DMS 273 (cell line): ENCODE results near the gene CHRNE.
"Not testable (repeated sequence)": the region's sequence is repeated elsewhere in the genome, so short reads cannot be mapped to it uniquely, and the experiment has no call there.

Source experiments
- DNase-seq: peaks from one replicate; lab custom pipeline; 2025; ENCODE audit not compliant: unreplicated experiment; lab: John Stamatoyannopoulos, UW

The CHRNE gene

GRCh38 chr17:4891411-4892410, 11.2 kb downstream of the CHRNE start:
- DNase-seq, result no peak

GRCh38 chr17:4887581-4887980, 15.3 kb downstream of the CHRNE start:
- DNase-seq, result no peak

- no peak for DNase-seq
These were observed 16.1 kb downstream of the CHRNE start for GRCh38 chr17:4886830-4887229.

GRCh38 chr17:4884489-4884888, 18.4 kb downstream of the CHRNE start:
- DNase-seq, result no peak

GRCh38 chr17:4881761-4882555, 20.9 kb downstream of the CHRNE start:
- DNase-seq, result peak; percentile 49

- DNase-seq, result no peak
These were observed 22.0 kb downstream of the CHRNE start for GRCh38 chr17:4880857-4881256.

- DNase-seq, result no peak
These were observed 23.3 kb downstream of the CHRNE start for GRCh38 chr17:4879601-4880000.

- no peak for DNase-seq
These were observed 25.8 kb downstream of the CHRNE start for GRCh38 chr17:4877089-4877488.

GRCh38 chr17:4872786-4873185, 30.1 kb downstream of the CHRNE start:
- DNase-seq, result no peak

- DNase-seq, result no peak
These were observed 32.0 kb downstream of the CHRNE start for GRCh38 chr17:4870855-4871254.

GRCh38 chr17:4869058-4869998, 33.6 kb downstream of the CHRNE start:
- not testable (repeated sequence) for DNase-seq

GRCh38 chr17:4867535-4867934, 35.4 kb downstream of the CHRNE start:
- DNase-seq, result not testable (repeated sequence)

- DNase-seq, result no peak
These were observed 39.6 kb downstream of the CHRNE start for GRCh38 chr17:4863321-4863720.

- DNase-seq, result no peak
These were observed 40.2 kb downstream of the CHRNE start for GRCh38 chr17:4862720-4863119.

- no peak for DNase-seq
These were observed 41.8 kb downstream of the CHRNE start for GRCh38 chr17:4861052-4861451.

- DNase-seq, result no peak
These were observed 42.2 kb downstream of the CHRNE start for GRCh38 chr17:4860651-4861050.

GRCh38 chr17:4859816-4860625, 42.9 kb downstream of the CHRNE start:
- DNase-seq, result no peak

- no peak for DNase-seq
These were observed 44.0 kb downstream of the CHRNE start for GRCh38 chr17:4858882-4859260.

- DNase-seq, result no peak
These were observed 44.6 kb downstream of the CHRNE start for GRCh38 chr17:4858068-4858881.
